H1 (cell line): ENCODE data around the gene PLA2G15. TPM values are rescaled to one million over a fixed set of nuclear protein-coding genes. Genes with fewer than 3 reads are reported as not detected.

ENCODE experiments used
- CTCF ChIA-PET: fragments of 300-600 bp; sonication (Branson Sonifier 250); formaldehyde crosslinking; loops from one replicate; lab custom pipeline; 2021; ENCODE audit not compliant: partially characterized antibody; lab: Charles Lee
- POLR2A ChIA-PET: fragments of 300-600 bp; sonication (Branson Sonifier 250); formaldehyde crosslinking; loops from one replicate; lab custom pipeline; 2021; ENCODE audit warnings: inconsistent platforms; ENCODE audit not compliant: partially characterized antibody; lab: Charles Lee
- DNase-seq, 2 experiments: peaks; one replicate each; pipeline versions ENCODE4 v3.0.0 to v3.0.0-alpha.2; 2010 to 2022; ENCODE audit warnings: low spot score in 2 of 2, low read depth in 1 of 2, mixed read lengths in 1 of 2
- FAIRE-seq: peaks from 2 replicates; lab custom pipeline; 2011; peaks lifted over from hg19 to GRCh38; lab: Jason Lieb, UNC
- H2AFZ ChIP-seq: 2 replicates; pipeline ENCODE4 v1.8.1; 2012; ENCODE audit warnings: low read length, inconsistent platforms
- H2AK5ac ChIP-seq: 2 replicates; pipeline ENCODE4 v1.6.1; 2013; ENCODE audit warnings: low read depth, low read length
- H2BK120ac ChIP-seq: replicated peaks from 2 replicates; pipeline ENCODE3; 2013; ENCODE audit warnings: low read depth, low read length, inconsistent platforms
- H2BK12ac ChIP-seq: 2 replicates; pipeline ENCODE4 v1.6.1; 2013; ENCODE audit warnings: low read depth, low read length
- H2BK15ac ChIP-seq: 2 replicates; pipeline ENCODE4 v1.6.1; 2013; ENCODE audit warnings: low read length
- H2BK20ac ChIP-seq: 2 replicates; pipeline ENCODE4 v1.6.1; 2013; ENCODE audit warnings: low read length
- H2BK5ac ChIP-seq: 2 replicates; pipeline ENCODE4 v1.6.1; 2013; ENCODE audit warnings: low read depth, low read length
- H3K14ac ChIP-seq: 2 replicates; pipeline ENCODE4 v1.6.1; 2013; ENCODE audit warnings: inconsistent platforms; ENCODE audit not compliant: insufficient read length
- H3K18ac ChIP-seq: 2 replicates; pipeline ENCODE4 v1.6.1; 2013; ENCODE audit warnings: low read length; ENCODE audit errors: extremely low read depth
- H3K23ac ChIP-seq: 2 replicates; pipeline ENCODE4 v1.6.1; 2013; ENCODE audit warnings: inconsistent platforms; ENCODE audit not compliant: insufficient read length
- H3K23me2 ChIP-seq: 2 replicates; pipeline ENCODE4 v1.6.1; 2013; ENCODE audit warnings: low read depth, low read length
- H3K27ac ChIP-seq: 2 replicates; pipeline ENCODE4 v1.6.1; 2011; ENCODE audit warnings: low read depth, low read length, inconsistent platforms
- H3K27me3 ChIP-seq, 4 experiments: replicated peaks in 1 of 4; 1 replicate in 1 of 4; 2 replicates in 3 of 4; pipeline versions ENCODE4 v1.6.1 to v1.8.1; 2011 to 2013; ENCODE audit warnings: low read length in 3 of 4, mild to moderate bottlenecking in 3 of 4, inconsistent platforms in 2 of 4, mixed read lengths in 2 of 4, moderate library complexity in 1 of 4; ENCODE audit not compliant: control insufficient read depth in 3 of 4, insufficient read depth in 3 of 4; ENCODE audit errors: extremely low read depth in 1 of 4
- H3K36me3 ChIP-seq, 4 experiments: 2 replicates each; pipeline versions ENCODE4 v1.6.1 to v1.8.1; 2011 to 2013; ENCODE audit warnings: mild to moderate bottlenecking in 4 of 4, low read length in 3 of 4, moderate library complexity in 2 of 4, control low read depth in 1 of 4, inconsistent platforms in 1 of 4; ENCODE audit not compliant: insufficient read depth in 4 of 4, control insufficient read depth in 2 of 4
- H3K4ac ChIP-seq: replicated peaks from 2 replicates; pipeline ENCODE3; 2013; ENCODE audit warnings: low read length, low read depth, mixed read lengths, inconsistent platforms; ENCODE audit not compliant: insufficient read length
- H3K4me1 ChIP-seq, 4 experiments: replicated peaks in 1 of 4; 1 replicate in 1 of 4; 2 replicates in 3 of 4; pipeline versions ENCODE4 v1.6.1 to v1.8.1; 2011 to 2013; ENCODE audit warnings: low read length in 3 of 4, inconsistent platforms in 2 of 4, mixed read lengths in 1 of 4; ENCODE audit not compliant: insufficient read depth in 4 of 4, control insufficient read depth in 3 of 4
- H3K4me2 ChIP-seq, 2 experiments: 2 replicates each; pipeline versions ENCODE4 v1.6.1 to v1.8.1; 2011 to 2013; ENCODE audit warnings: low read depth in 2 of 2, low read length in 2 of 2, control low read depth in 1 of 2, inconsistent platforms in 1 of 2, mild to moderate bottlenecking in 1 of 2; ENCODE audit not compliant: insufficient read depth in 1 of 2
- H3K4me3 ChIP-seq, 4 experiments: fragments of 200-600, 300-600 bp in 1 of 4; sonication (generic), shearing (Covaris generic), sonication (Bioruptor Twin) in 1 of 4; 2 replicates each; pipeline versions ENCODE4 v1.5.1 to v1.8.1; 2011 to 2016; ENCODE audit warnings: low read length in 4 of 4, low read depth in 3 of 4, control low read depth in 2 of 4, inconsistent platforms in 2 of 4, mild to moderate bottlenecking in 2 of 4, mixed read lengths in 1 of 4, moderate library complexity in 1 of 4; ENCODE audit not compliant: insufficient read depth in 2 of 4; ENCODE audit errors: extremely low read depth in 1 of 4
- H3K56ac ChIP-seq: replicated peaks from 2 replicates; pipeline ENCODE3; 2013; ENCODE audit warnings: low read depth, mild to moderate bottlenecking, mixed read lengths, low read length, inconsistent platforms; ENCODE audit not compliant: insufficient read length
- H3K79me1 ChIP-seq: 2 replicates; pipeline ENCODE4 v1.6.1; 2013; ENCODE audit warnings: low read depth, low read length, control low read depth
- H3K79me2 ChIP-seq, 2 experiments: 2 replicates each; pipeline versions ENCODE4 v1.6.1 to v1.8.1; 2012 to 2013; ENCODE audit warnings: low read length in 2 of 2, mild to moderate bottlenecking in 2 of 2, inconsistent platforms in 1 of 2; ENCODE audit not compliant: insufficient read depth in 2 of 2, control insufficient read depth in 1 of 2
- H3K9ac ChIP-seq, 4 experiments: replicated peaks in 1 of 4; 1 replicate in 1 of 4; 2 replicates in 3 of 4; pipeline versions ENCODE4 v1.6.1 to v1.8.1; 2011 to 2013; ENCODE audit warnings: low read depth in 3 of 4, low read length in 3 of 4, control low read depth in 2 of 4, mild to moderate bottlenecking in 2 of 4, moderate library complexity in 2 of 4, inconsistent platforms in 1 of 4; ENCODE audit errors: extremely low read depth in 1 of 4
- H3K9me3 ChIP-seq, 2 experiments: 2 replicates each; pipeline versions ENCODE4 v1.6.1 to v1.8.1; 2012 to 2013; ENCODE audit warnings: mild to moderate bottlenecking in 2 of 2, moderate library complexity in 2 of 2, control low read depth in 1 of 2, inconsistent platforms in 1 of 2, low read depth in 1 of 2, low read length in 1 of 2, mixed read lengths in 1 of 2; ENCODE audit not compliant: insufficient read depth in 2 of 2
- H4K20me1 ChIP-seq, 2 experiments: replicated peaks in 1 of 2; 2 replicates each; pipeline versions ENCODE3 to v1.8.1; 2011 to 2013; ENCODE audit warnings: inconsistent platforms in 2 of 2, low read length in 2 of 2, mild to moderate bottlenecking in 1 of 2; ENCODE audit not compliant: insufficient read depth in 2 of 2, control insufficient read depth in 1 of 2
- H4K5ac ChIP-seq: 2 replicates; pipeline ENCODE4 v1.6.1; 2013; ENCODE audit warnings: low read length, low read depth, mixed read lengths, inconsistent platforms; ENCODE audit not compliant: insufficient read length
- H4K8ac ChIP-seq: 2 replicates; pipeline ENCODE4 v1.8.0; 2013; ENCODE audit warnings: mild to moderate bottlenecking, moderate library complexity, low read length, inconsistent platforms; ENCODE audit not compliant: insufficient read depth; ENCODE audit errors: extremely low read depth
- H4K91ac ChIP-seq: replicated peaks from 2 replicates; pipeline ENCODE3; 2013; ENCODE audit warnings: low read length, mixed read lengths, inconsistent platforms; ENCODE audit not compliant: insufficient read length
- CTBP2 ChIP-seq: IDR thresholded peaks from 2 replicates; pipeline ENCODE4 v1.7.0; 2011; ENCODE audit warnings: borderline replicate concordance, mild to moderate bottlenecking, moderate library complexity, mixed read lengths, low read length; ENCODE audit not compliant: insufficient read depth, insufficient read length
- EGR1 ChIP-seq: IDR thresholded peaks from 2 replicates; pipeline ENCODE4 v1.6.1; 2011; ENCODE audit warnings: low read depth, low read length, borderline replicate concordance
- KDM5A ChIP-seq: fragments of 200-600 bp; IDR thresholded peaks from 2 replicates; pipeline ENCODE4 v1.7.1; 2012; ENCODE audit warnings: mild to moderate bottlenecking, low read length, inconsistent platforms, mixed read lengths
- WGBS, 2 experiments: shearing (Covaris generic) in 1 of 2; methylation state at CpG; one replicate each; pipeline versions ENCODE4 v1.1.6 to v1.1.7; 2013 to 2015; ENCODE audit warnings: low lambda C conversion rate in 2 of 2, mixed read lengths in 2 of 2, inconsistent platforms in 1 of 2, low coverage in 1 of 2, missing lambda C conversion rate in 1 of 2; ENCODE audit not compliant: insufficient replicate concordance in 2 of 2, insufficient coverage in 1 of 2, insufficient read length in 1 of 2; ENCODE audit errors: extremely low coverage in 1 of 2, missing lambda C conversion rate in 1 of 2; 5-methylcytosine and 5-hydroxymethylcytosine counted together
- polyA plus RNA-seq, 7 experiments: library from polyadenylated mRNA; depleted of rRNA in 3 of 7; stranded (reverse) in 5 of 7; unstranded in 2 of 7; fragments of >200 nt in 5 of 7; fragments of 200-250 nt in 2 of 7; gene quantifications; 1 replicate in 5 of 7; 2 replicates in 1 of 7; 4 replicates in 1 of 7; pipeline versions ENCODE4 v1.2.1 to v1.2.3, GENCODE V29; 2011 to 2013; ENCODE audit warnings: missing spikeins in 2 of 7, mixed read lengths in 2 of 7
- total RNA-seq: library from RNA; stranded (reverse); fragmentation: NEBNext Ultra II Directional; extraction: Animal tissue kit (Norgen Biotek cat#: 25700); gene quantifications from 2 replicates; pipeline ENCODE4 v1.2.1, GENCODE V29; 2021

Gene PLA2G15
- total and polyA plus RNA-seq, 2 of the 8 experiments (the other 6 are each of a cell fraction or from before 2014, with no cell fraction given) = 11.2 to 12.0 TPM

- H3K27me3 ChIP-seq = no peaks in the 10 kb centered on the region
- H2AFZ ChIP-seq = no peak overlapping the region
- no peak overlapping the region for H3K27ac ChIP-seq
- H3K23me2 ChIP-seq = no peaks in the 10 kb centered on the region
- ChIA-PET CTCF (interaction anchor here (2.8 kb wide), 1 partner anchor 129 kb away, joined by 9 read pairs; no protein-coding TSS in a partner anchor), POLR2A (no interaction called here)
- no peak overlapping the region for H2AK5ac ChIP-seq
- no peak overlapping the region for H3K4me3 ChIP-seq
- WGBS, 2 experiments = 86% methylated on average over 1 of the region's 1 CpG; no CpG with 5 or more reads in 1 of the 2 experiments
- no peak overlapping the region for H3K14ac ChIP-seq
- H2BK20ac ChIP-seq = no peak overlapping the region
- no peak overlapping the region for H2BK5ac ChIP-seq
- no peaks in the 10 kb centered on the region for H4K20me1 ChIP-seq
- H3K79me1 ChIP-seq = no peaks in the 10 kb centered on the region
- H4K5ac ChIP-seq = no peak overlapping the region
- no peak overlapping the region for H4K8ac ChIP-seq
- H3K56ac ChIP-seq = no peak overlapping the region
- no peak overlapping the region for H3K4me2 ChIP-seq
- H3K9me3 ChIP-seq = no peaks in the 10 kb centered on the region
- no peak overlapping the region for H3K23ac ChIP-seq
- no peak overlapping the region for H3K9ac ChIP-seq
- H2BK120ac ChIP-seq = no peak overlapping the region
- no peaks in the 10 kb centered on the region for H3K79me2 ChIP-seq
- no peak overlapping the region for H3K18ac ChIP-seq
- DNase-seq (no peak), FAIRE-seq (no peak)
- H3K4me1 ChIP-seq = peaks cover 0 to 2% (median 0%) of the 10 kb centered on the region in 4 experiments; a peak in 1 of 7 replicates
- peaks cover 0 to 4% (median 0%) of the 10 kb centered on the region in 4 experiments; a peak in 4 of 8 replicates for H3K36me3 ChIP-seq
- no peak overlapping the region for H2BK12ac ChIP-seq
- H3K4ac ChIP-seq = no peak overlapping the region
- no peak overlapping the region for H2BK15ac ChIP-seq
- no peak overlapping the region for H4K91ac ChIP-seq
- no peak for TF ChIP-seq CTBP2
- TF ChIP-seq KDM5A = no peak
- no peak for TF ChIP-seq EGR1
Measured at GRCh38 chr16:68223072-68223471, 22.1 kb upstream of the PLA2G15 start.
